ENCODE data around the gene CUBN.

DNA sequence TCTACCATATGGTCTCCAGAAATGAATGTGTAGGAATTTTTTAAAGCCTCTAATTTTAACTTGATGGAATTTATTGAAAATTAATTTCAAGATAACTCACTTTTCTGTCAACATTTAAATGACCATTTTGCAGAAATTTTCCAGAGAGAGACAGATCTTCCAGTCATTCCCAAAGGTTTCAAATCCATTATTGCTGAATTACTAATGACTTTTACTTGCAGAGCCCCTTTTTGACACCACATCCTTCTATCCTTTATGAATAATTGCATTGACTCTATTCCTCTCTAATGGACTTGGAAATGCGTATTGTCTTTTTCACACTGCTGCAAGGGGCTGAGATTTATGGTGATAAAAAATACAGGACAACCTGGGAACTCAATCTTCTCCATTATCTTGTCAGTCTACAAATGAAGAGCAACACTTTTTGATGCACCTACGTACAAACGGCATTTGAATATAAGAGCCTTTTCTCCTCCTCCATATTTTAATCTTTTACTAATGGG, 42.7 kb downstream of the CUBN start:
- TF ChIP-seq, protein P1, sequence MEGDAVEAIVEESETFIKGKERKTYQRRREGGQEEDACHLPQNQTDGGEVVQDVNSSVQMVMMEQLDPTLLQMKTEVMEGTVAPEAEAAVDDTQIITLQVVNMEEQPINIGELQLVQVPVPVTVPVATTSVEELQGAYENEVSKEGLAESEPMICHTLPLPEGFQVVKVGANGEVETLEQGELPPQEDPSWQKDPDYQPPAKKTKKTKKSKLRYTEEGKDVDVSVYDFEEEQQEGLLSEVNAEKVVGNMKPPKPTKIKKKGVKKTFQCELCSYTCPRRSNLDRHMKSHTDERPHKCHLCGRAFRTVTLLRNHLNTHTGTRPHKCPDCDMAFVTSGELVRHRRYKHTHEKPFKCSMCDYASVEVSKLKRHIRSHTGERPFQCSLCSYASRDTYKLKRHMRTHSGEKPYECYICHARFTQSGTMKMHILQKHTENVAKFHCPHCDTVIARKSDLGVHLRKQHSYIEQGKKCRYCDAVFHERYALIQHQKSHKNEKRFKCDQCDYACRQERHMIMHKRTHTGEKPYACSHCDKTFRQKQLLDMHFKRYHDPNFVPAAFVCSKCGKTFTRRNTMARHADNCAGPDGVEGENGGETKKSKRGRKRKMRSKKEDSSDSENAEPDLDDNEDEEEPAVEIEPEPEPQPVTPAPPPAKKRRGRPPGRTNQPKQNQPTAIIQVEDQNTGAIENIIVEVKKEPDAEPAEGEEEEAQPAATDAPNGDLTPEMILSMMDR (IDR thresholded peaks at IDR 0.05): no peak
- TF ChIP-seq POLR2A (IDR thresholded peaks at IDR 0.05): no peak

Measured in tibial nerve (tissue), 3 donors.